NK-92 (cell line): ENCODE results near the gene UCKL1.
"Not testable (repeated sequence)": the region's sequence is repeated elsewhere in the genome, so short reads cannot be mapped to it uniquely, and the experiment has no call there.

Experiments used
- DNase-seq: peaks from one replicate; lab custom pipeline; 2025; ENCODE audit not compliant: unreplicated experiment; lab: John Stamatoyannopoulos, UW

The UCKL1 gene

GRCh38 chr20:63924241-63924640 lies 32.0 kb downstream of the UCKL1 start:
- no peak for DNase-seq

- DNase-seq: no peak
Observed at GRCh38 chr20:63923651-63924050, 32.6 kb downstream of the UCKL1 start.

- no peak for DNase-seq
Observed at GRCh38 chr20:63920226-63920625, 36.0 kb downstream of the UCKL1 start.

DNA sequence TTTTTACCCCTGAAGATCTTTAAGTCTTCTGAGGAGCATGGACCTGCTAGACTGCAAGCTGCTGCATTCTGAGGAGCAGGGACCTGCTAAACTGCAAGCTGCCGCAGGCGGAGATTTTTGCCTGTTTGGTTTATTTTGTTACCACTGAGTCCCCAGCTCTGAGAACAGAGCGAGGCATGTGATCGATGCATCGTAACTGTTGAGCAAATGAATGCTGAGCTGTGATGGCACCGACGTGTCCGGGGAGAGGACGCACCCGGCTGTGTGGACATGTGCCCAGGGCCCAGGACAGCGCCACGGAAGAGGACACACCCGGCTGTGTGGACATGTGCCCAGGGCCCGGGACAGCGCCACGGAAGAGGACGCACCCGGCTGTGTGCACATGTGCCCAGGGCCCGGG lies 37.1 kb downstream of the UCKL1 start:
- no peak for DNase-seq

GRCh38 chr20:63917811-63918210 lies 38.4 kb downstream of the UCKL1 start:
- no peak for DNase-seq

GRCh38 chr20:63916371-63916939 lies 39.8 kb downstream of the UCKL1 start:
- DNase-seq: not testable (repeated sequence)

DNA sequence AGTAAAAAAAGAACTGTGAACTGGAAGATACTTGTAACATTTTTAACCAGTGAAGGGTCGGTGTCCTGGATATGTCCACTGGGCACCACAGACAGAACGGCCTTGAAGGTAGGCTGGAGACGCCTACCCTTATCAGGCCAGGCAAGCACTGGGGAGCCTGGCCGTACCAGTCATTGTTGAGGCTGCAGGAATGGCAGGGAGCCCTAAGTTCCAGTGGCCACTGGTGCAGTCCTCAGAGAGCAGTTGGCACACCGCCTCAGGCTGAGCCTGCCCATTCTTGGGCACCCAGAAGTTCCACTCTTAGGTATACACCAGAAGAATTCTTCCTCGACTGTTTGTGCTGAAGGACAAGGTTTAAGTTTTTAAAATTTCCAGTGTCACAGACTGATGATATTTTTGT lies 40.7 kb downstream of the UCKL1 start:
- no peak for DNase-seq

- DNase-seq: no peak
Observed at GRCh38 chr20:63913768-63914167, 42.4 kb downstream of the UCKL1 start.

- no peak for DNase-seq
Observed at GRCh38 chr20:63911176-63911575, 45.0 kb downstream of the UCKL1 start.

GRCh38 chr20:63908008-63908682 lies 48.1 kb downstream of the UCKL1 start:
- DNase-seq: no peak

DNA sequence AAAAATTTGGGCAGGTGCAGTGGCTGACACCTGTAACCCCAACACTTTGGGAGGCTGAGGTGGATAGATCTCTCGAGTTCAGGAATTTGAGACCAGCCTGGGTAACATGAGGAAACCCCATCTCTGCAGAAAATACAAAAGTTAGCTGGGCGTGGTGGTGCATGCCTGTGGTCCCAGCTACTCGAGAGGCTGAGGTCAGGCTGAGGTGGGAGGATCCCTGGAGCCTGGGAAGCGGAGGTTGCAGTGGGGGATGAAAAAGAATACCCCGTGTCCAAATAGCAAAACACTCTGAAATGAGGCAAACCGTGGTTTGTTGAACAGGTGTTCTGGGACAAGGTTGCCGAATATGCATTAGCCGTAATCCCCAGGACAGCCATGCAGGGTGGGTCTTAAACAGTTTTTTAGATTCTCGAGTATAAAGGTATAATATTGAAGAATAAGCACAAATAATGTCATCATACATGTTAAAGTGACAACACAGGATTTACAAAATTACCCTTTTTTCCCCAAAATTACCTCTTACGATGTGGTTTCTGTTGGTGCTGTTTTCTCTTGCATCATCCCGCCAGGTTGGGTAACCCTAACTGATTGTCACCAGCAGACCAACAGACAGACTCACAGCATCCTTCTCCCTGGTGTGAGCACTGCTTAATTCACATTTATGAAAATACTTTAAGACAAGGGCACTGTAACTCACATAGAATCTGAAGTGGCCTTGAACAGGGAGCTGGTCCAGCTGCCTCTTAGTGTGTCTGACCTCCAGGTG lies 52.2 kb downstream of the UCKL1 start:
- no peak for DNase-seq

GRCh38 chr20:63900413-63900812 lies 55.8 kb downstream of the UCKL1 start:
- no peak for DNase-seq

- DNase-seq: no peak
Observed at GRCh38 chr20:63898882-63899558, 57.2 kb downstream of the UCKL1 start.

- DNase-seq: no peak
Observed at GRCh38 chr20:63897978-63898561, 58.1 kb downstream of the UCKL1 start.

DNA sequence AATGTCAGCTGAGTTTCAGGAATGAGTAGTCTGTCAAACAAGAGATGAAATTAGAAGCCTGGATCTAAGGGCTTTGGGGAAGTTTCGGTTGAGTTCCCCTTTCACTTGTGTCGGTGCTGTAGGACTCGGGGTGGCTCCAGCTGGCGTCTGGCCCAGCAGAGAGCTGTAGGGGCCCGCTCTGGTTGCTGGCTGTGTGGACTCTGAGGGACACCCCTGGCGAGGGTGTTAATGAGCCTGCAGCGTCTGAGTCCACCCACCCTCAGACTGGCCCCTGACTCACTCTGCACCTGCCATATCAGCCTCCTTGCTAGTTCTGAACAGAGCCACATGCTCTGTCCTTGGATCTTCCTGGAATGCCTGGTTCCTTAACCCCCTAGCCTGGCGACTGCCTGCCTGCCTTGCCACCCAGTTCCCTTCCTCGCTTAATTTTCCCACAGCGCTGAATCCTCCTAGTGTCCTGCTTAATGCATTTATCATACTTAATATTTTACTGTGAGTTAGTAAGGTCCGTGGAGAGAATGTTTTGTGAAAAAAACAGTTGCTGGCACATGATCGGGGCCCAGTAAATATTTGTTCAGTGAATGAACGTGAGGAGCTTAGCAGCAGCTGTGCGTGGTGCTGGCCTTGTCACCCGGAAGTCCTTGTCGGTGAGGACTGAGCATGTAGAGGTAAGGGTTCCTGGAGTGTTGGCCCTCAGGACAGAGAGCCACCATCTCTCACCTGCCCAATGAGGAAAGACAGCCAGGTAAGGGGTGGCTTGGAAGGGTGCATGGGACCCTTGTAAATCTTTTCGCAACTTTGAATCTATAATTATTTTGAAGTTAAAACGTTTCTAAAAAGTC lies 59.7 kb downstream of the UCKL1 start:
- no peak for DNase-seq

GRCh38 chr20:63895952-63896263 lies 60.3 kb downstream of the UCKL1 start:
- DNase-seq: no peak

- DNase-seq: no peak
Observed at GRCh38 chr20:63895202-63895951, 60.8 kb downstream of the UCKL1 start.

- DNase-seq: peak; percentile 61
Observed at GRCh38 chr20:63894358-63895201, 61.6 kb downstream of the UCKL1 start, which contains the start of gene DNAJC5. DNAJC5 (plus strand) TSS chr20:63895126; CDS start chr20:63928346, 33,220 bp downstream.

DNA sequence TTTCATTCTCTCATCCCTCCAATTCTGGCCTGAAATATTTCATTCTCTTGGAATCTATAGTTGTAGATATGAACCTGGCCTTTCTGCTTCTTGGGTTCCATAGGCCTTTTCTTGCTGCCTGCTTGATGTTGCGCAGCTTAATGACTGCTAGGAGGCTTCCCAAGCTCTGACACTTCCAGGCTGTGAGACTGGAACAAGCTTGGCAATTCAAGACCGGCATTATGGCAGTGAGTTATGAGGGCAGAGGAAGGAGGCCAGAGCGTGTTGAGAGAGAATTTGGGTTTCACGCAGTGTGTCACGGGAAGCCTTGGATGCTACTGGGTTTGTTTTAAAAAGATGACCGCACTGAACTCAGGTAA lies 62.2 kb downstream of the UCKL1 start:
- no peak for DNase-seq
